ENCODE measurements around the gene SDF2L1. TPM values are rescaled to one million over a fixed set of nuclear protein-coding genes. Genes with fewer than 3 reads are reported as not detected.

The SDF2L1 gene
- total and polyA plus RNA-seq, 9 of the 15 experiments (the other 6 are each of a cell fraction or from before 2014, with no cell fraction given) = 15.1 to 989 (median 124) TPM

GRCh38 chr22:21606775-21607174 is 35.3 kb upstream of the SDF2L1 start (continued):
- TF ChIP-seq ZNF384 (IDR thresholded peaks at IDR 0.05; ENCODE audit: low read depth, low read length) (peak; percentile 4; the same call in 1 of the 2 replicates), JUN (IDR thresholded peaks at IDR 0.05; ENCODE audit: borderline replicate concordance, low read depth, low read length) (peak; percentile 48), JUN (CRISPR knock-in tag; IDR thresholded peaks at IDR 0.05; ENCODE audit: borderline replicate concordance) (no peak), CUX1 (CRISPR knock-in tag; IDR thresholded peaks at IDR 0.05) (no peak), SIN3A (IDR thresholded peaks at IDR 0.05; ENCODE audit: borderline replicate concordance in 2 of 2, control insufficient read depth in 1 of 2, low read depth in 2 of 2, low read length in 2 of 2) (peak in 1 of 2 experiments; percentile 76; a peak in 2 of 4 replicates), STAG1 (CRISPR knock-in tag; IDR thresholded peaks at IDR 0.05; ENCODE audit: borderline replicate concordance) (0 out of 2 replicates have a peak, but pooled peaks have one; percentile 2), NR4A1 (CRISPR knock-in tag; IDR thresholded peaks at IDR 0.05) (no peak), NR4A1 (tag; IDR thresholded peaks at IDR 0.05) (0 out of 2 replicates have a peak, but pooled peaks have one; percentile 27), USF2 (CRISPR knock-in tag; IDR thresholded peaks at IDR 0.05) (no peak), TAL1 (IDR thresholded peaks at IDR 0.05) (no peak), NFXL1 (CRISPR knock-in tag; IDR thresholded peaks at IDR 0.05) (0 out of 2 replicates have a peak, but pooled peaks have one; percentile 27), ZBTB11 (CRISPR knock-in tag; IDR thresholded peaks at IDR 0.05) (0 out of 6 replicates have a peak, but pooled peaks of 1 of the 3 experiments have one; percentile 45), CTCF (IDR thresholded peaks at IDR 0.05 in 2 of 3, conservative IDR thresholded peaks at IDR 0.05 in 1 of 3; ENCODE audit: insufficient read depth in 2 of 3, low read depth in 1 of 3, low read length in 3 of 3) (0 out of 6 replicates have a peak, but pooled peaks of 1 of the 3 experiments have one; percentile 8), CHD4 (IDR thresholded peaks at IDR 0.05; ENCODE audit: insufficient read depth, insufficient replicate concordance, low read depth, low read length, poor library complexity, severe bottlenecking) (peak; percentile 20), ZNF165 (CRISPR knock-in tag; IDR thresholded peaks at IDR 0.05; ENCODE audit: borderline replicate concordance) (no peak; the same call in 1 of the 2 replicates)
